Activated T-cell treated with anti-CD3 and anti-CD28 coated beads, Interleukin-2, amount 50 U/mL, for 72 hours (primary cell): ENCODE data around the gene UBE2E2. TPM values are rescaled to one million over a fixed set of nuclear protein-coding genes. Genes with fewer than 3 reads are reported as not detected.
A peak's percentile ranks its signal among the peaks of the same experiment; 100 is the strongest.

Source experiments
- ATAC-seq, 2 donors: fragments of 150-1000 bp; cut with Tn5 transposase; replicated peaks in 1 of 2; 2 replicates each; pipeline ENCODE4 v1.10.0; 2021; ENCODE audit warnings: moderate library complexity in 2 of 2, mild to moderate bottlenecking in 1 of 2
- DNase-seq, 2 donors: peaks; one replicate each; pipeline ENCODE4 v3.0.0; 2021 to 2022; ENCODE audit warnings: mixed read lengths in 1 of 2
- H3K27ac Mint-ChIP-seq: one replicate; pipeline ENCODE4 v1.8.0; 2022; ENCODE audit warnings: mild to moderate bottlenecking, moderate library complexity, mixed read lengths
- H3K27me3 Mint-ChIP-seq: one replicate; pipeline ENCODE4 v1.8.0; 2022; ENCODE audit warnings: low read depth, mixed read lengths
- H3K36me3 Mint-ChIP-seq, 2 donors: one replicate each; pipeline ENCODE4 v1.8.0; 2022; ENCODE audit warnings: mixed read lengths in 2 of 2, mild to moderate bottlenecking in 1 of 2; ENCODE audit not compliant: insufficient read depth in 2 of 2
- H3K4me1 Mint-ChIP-seq: one replicate; pipeline ENCODE4 v1.8.0; 2022; ENCODE audit warnings: low read depth, mixed read lengths
- H3K4me3 Mint-ChIP-seq, 2 donors: one replicate each; pipeline ENCODE4 v1.8.0; 2022; ENCODE audit warnings: mild to moderate bottlenecking in 2 of 2, mixed read lengths in 2 of 2, moderate library complexity in 2 of 2
- H3K9me3 Mint-ChIP-seq, 2 donors: one replicate each; pipeline ENCODE4 v1.8.0; 2022; ENCODE audit warnings: mixed read lengths in 2 of 2
- total RNA-seq, 2 donors: library from RNA; stranded (reverse); gene quantifications; one replicate each; pipeline ENCODE4 v1.2.3, GENCODE V29; 2022

UBE2E2 gene
- total RNA-seq, 2 donors from 2014 or later: 11.8 to 11.9 TPM

GRCh38 chr3:23488618-23489017 is 285.5 kb downstream of the UBE2E2 start:
- ATAC-seq: no peak
- H3K4me3 Mint-ChIP-seq: no peak overlapping the region
- DNase-seq: no peak
- no peak overlapping the region for H3K27ac Mint-ChIP-seq
- peaks cover 3 to 7% of the 10 kb centered on the region in 2 donors for H3K9me3 Mint-ChIP-seq
- peaks cover 6 to 8% of the 10 kb centered on the region in 2 donors for H3K36me3 Mint-ChIP-seq
- no peaks in the 10 kb centered on the region for H3K4me1 Mint-ChIP-seq
- no peaks in the 10 kb centered on the region for H3K27me3 Mint-ChIP-seq

- Mint-ChIP-seq H3K9me3 (peaks cover under 1 to 3% of the 10 kb centered on the region in 2 donors), H3K4me1 (no peaks in the 10 kb centered on the region)
- no peak for DNase-seq
These were observed 286.4 kb downstream of the UBE2E2 start for GRCh38 chr3:23489300-23490158.

DNA sequence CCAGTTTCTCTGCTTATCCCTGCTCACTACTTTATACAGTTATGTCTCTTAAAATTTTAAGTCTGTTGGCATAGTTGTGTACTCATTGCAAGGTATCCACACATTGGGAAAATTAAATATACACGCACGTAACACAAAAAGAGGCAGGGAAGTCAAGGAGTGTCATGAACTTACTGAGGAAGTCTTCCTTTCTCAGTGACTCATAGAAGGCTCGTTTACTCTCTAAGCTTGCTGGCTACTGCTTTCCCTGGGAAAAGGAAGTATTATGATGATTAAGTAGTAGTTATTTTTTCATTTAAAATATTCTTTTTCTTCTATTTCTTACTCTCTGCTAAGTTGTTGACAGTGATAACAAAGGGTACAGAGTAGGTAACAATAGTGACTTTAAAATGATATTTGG is 287.3 kb downstream of the UBE2E2 start:
- H3K9me3 Mint-ChIP-seq: peaks cover 0 to 2% of the 10 kb centered on the region in 2 donors
- no peaks in the 10 kb centered on the region for H3K4me1 Mint-ChIP-seq
- no peaks in the 10 kb centered on the region for H3K27me3 Mint-ChIP-seq
- no peak overlapping the region for H3K27ac Mint-ChIP-seq
- DNase-seq: no peak
- peaks cover 2 to 4% of the 10 kb centered on the region in 2 donors for H3K36me3 Mint-ChIP-seq
- ATAC-seq: no peak
- no peak overlapping the region for H3K4me3 Mint-ChIP-seq

More at GRCh38 chr3:23489300-23490158, 286.4 kb downstream of the UBE2E2 start:
- no peak for ATAC-seq
- Mint-ChIP-seq H3K27me3 (no peaks in the 10 kb centered on the region), H3K27ac (no peak overlapping the region), H3K36me3 (peaks cover 4 to 7% of the 10 kb centered on the region in 2 donors), H3K4me3 (no peak overlapping the region)

- H3K36me3 Mint-ChIP-seq: no peaks in the 10 kb centered on the region
- ATAC-seq (no peak), DNase-seq (no peak)
- H3K4me3 Mint-ChIP-seq: no peak overlapping the region
- no peaks in the 10 kb centered on the region for H3K27me3 Mint-ChIP-seq
- no peaks in the 10 kb centered on the region for H3K4me1 Mint-ChIP-seq
- no peak overlapping the region for H3K27ac Mint-ChIP-seq
- no peaks in the 10 kb centered on the region for H3K9me3 Mint-ChIP-seq
These were observed 288.9 kb downstream of the UBE2E2 start for GRCh38 chr3:23492057-23492456.

GRCh38 chr3:23493889-23494288 is 290.8 kb downstream of the UBE2E2 start:
- H3K4me1 Mint-ChIP-seq: no peaks in the 10 kb centered on the region
- no peak overlapping the region for H3K4me3 Mint-ChIP-seq
- H3K9me3 Mint-ChIP-seq: no peaks in the 10 kb centered on the region
- DNase-seq: no peak
- H3K27ac Mint-ChIP-seq: no peak overlapping the region
- ATAC-seq: no peak
- no peaks in the 10 kb centered on the region for H3K27me3 Mint-ChIP-seq
- no peaks in the 10 kb centered on the region for H3K36me3 Mint-ChIP-seq

DNA sequence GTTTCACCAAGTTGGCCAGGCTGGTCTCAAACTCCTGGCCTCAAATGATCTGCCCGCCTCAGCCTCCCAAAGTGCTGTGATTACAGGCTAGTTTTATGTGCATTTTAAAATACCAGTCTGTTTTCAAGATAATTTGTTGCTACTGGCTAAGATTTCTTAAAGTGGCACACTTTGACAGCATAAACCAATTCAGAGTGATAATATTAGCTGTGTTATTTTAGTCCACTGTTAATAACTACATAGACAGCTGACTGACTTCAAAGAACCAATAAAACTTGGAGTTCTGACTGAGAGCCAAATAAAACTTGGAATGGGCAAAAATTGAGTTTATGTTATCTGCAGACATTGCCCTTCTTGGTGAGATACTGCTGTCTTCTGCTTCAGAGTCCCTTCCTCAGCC is 291.8 kb downstream of the UBE2E2 start:
- H3K27ac Mint-ChIP-seq: no peak overlapping the region
- no peaks in the 10 kb centered on the region for H3K9me3 Mint-ChIP-seq
- ATAC-seq: no peak
- no peaks in the 10 kb centered on the region for H3K4me1 Mint-ChIP-seq
- no peak for DNase-seq
- no peaks in the 10 kb centered on the region for H3K36me3 Mint-ChIP-seq
- no peaks in the 10 kb centered on the region for H3K27me3 Mint-ChIP-seq
- H3K4me3 Mint-ChIP-seq: no peak overlapping the region

DNA sequence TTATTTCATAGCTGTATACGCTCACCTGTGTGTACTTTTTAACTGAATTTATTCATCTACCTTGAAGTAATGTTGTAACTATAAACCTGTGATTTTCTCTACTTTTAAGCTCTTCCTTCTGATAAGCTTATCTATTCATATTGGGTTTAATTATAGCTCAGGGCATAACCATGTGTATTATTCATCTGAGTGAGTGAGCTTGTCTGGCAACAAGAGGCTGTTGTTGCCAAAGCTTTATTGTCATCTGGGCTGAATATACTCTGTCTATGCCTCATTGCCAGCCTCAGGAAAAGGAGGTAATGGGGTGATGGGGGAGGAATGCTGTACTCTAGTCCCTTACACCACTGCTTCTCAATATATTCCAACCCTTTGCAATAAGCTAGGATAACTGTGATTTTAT is 292.4 kb downstream of the UBE2E2 start:
- no peaks in the 10 kb centered on the region for H3K4me1 Mint-ChIP-seq
- H3K27me3 Mint-ChIP-seq: no peaks in the 10 kb centered on the region
- H3K9me3 Mint-ChIP-seq: no peaks in the 10 kb centered on the region
- H3K36me3 Mint-ChIP-seq: no peaks in the 10 kb centered on the region
- ATAC-seq (no peak), DNase-seq (no peak)
- no peak overlapping the region for H3K27ac Mint-ChIP-seq
- H3K4me3 Mint-ChIP-seq: no peak overlapping the region

DNA sequence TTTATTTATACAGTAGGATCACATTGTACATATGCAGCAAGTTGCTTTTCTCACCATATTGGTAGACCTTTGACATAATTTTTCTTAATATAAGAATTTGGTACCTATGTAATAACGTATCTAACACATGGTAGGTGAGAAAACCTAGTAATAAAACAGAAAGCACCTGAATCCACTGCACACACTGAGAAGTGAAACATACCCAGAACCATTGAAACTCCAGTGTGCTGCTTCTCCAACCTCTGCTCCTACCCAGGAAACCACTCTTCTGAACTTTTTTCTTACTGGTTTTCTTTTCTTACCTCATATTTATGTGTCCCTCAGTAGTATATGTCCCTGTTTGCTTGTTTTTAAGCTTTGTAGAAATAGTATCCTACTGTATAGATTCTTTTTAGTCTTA is 293.0 kb downstream of the UBE2E2 start:
- no peak overlapping the region for H3K4me3 Mint-ChIP-seq
- peaks cover 0 to 1% of the 10 kb centered on the region in 2 donors for H3K9me3 Mint-ChIP-seq
- ATAC-seq (no peak), DNase-seq (no peak)
- no peaks in the 10 kb centered on the region for H3K36me3 Mint-ChIP-seq
- H3K27ac Mint-ChIP-seq: no peak overlapping the region
- no peaks in the 10 kb centered on the region for H3K4me1 Mint-ChIP-seq
- H3K27me3 Mint-ChIP-seq: no peaks in the 10 kb centered on the region

GRCh38 chr3:23497156-23497555 is 294.0 kb downstream of the UBE2E2 start:
- Mint-ChIP-seq H3K27me3 (no peaks in the 10 kb centered on the region), H3K36me3 (no peaks in the 10 kb centered on the region), H3K4me1 (no peaks in the 10 kb centered on the region), H3K4me3 (no peak overlapping the region), H3K27ac (no peak overlapping the region), H3K9me3 (peaks cover 0 to 1% of the 10 kb centered on the region in 2 donors)
- DNase-seq: no peak
- no peak for ATAC-seq

DNA sequence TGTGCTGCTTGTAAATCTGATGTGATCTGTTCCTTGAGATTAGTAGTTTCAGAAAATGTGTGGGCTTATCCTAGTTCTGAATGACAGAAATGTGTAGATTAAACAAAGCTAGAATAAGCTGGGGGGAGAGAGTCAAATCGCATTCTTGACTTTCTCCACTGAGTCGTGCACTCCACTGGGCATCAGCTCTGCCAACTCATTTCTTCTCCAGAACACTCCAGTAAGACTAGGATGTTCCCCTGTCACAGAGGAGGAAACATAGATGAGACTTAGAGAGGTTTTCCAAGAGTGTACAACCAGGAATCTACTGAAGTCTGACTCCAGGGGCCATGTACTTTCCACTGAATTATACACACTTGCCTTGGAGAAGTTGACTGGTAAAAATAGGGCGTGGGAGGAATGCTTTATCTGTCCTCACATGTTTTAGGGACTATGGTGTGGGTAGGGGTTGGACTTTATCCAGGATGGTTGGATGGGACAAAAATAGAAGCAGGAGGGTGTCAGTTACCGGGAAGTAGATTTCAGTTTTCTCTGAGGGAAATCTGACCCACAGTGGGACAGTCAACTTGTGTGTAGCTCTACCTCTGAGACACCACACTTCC is 298.2 kb downstream of the UBE2E2 start:
- no peak overlapping the region for H3K27ac Mint-ChIP-seq
- H3K4me3 Mint-ChIP-seq: no peak overlapping the region

GRCh38 chr3:23508464-23508863 is 305.3 kb downstream of the UBE2E2 start:
- DNase-seq (no peak), ATAC-seq (no peak)
- H3K9me3 Mint-ChIP-seq: peaks cover 2 to 3% of the 10 kb centered on the region in 2 donors
- no peaks in the 10 kb centered on the region for H3K36me3 Mint-ChIP-seq
- H3K27ac Mint-ChIP-seq: no peak overlapping the region
- H3K27me3 Mint-ChIP-seq: no peaks in the 10 kb centered on the region
- no peak overlapping the region for H3K4me3 Mint-ChIP-seq
- no peaks in the 10 kb centered on the region for H3K4me1 Mint-ChIP-seq

More for the DNA sequence above, 298.2 kb downstream of the UBE2E2 start:
- no peaks in the 10 kb centered on the region for H3K4me1 Mint-ChIP-seq
- H3K36me3 Mint-ChIP-seq: no peaks in the 10 kb centered on the region
- DNase-seq (no peak), ATAC-seq (peak in 1 of 2 donors; percentile 39)
- H3K27me3 Mint-ChIP-seq: no peaks in the 10 kb centered on the region
- peaks cover 0 to 1% of the 10 kb centered on the region in 2 donors for H3K9me3 Mint-ChIP-seq

DNA sequence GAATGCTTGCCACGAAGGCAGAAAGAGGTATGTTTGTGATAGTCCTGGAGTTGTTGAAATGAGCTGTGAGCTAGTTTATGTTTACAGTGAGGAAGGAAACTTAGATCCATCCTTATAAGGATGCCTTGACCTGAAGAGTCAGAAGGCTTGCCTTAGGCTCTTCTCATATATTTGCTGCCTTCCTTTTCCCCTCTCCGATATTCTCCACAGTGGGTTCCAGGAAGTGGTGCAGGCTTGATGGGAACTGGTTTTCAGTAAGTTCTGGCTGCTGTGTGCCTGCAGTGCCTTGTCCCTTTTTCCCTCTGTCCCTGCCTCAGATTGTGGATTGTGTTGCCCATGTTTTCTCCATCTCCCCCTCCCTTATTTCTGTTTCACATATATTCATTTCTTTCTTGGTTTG is 315.3 kb downstream of the UBE2E2 start:
- Mint-ChIP-seq H3K9me3 (no peaks in the 10 kb centered on the region), H3K27me3 (no peaks in the 10 kb centered on the region), H3K36me3 (no peaks in the 10 kb centered on the region), H3K27ac (no peak overlapping the region), H3K4me1 (no peaks in the 10 kb centered on the region), H3K4me3 (no peak overlapping the region)
- ATAC-seq (no peak), DNase-seq (no peak)

DNA sequence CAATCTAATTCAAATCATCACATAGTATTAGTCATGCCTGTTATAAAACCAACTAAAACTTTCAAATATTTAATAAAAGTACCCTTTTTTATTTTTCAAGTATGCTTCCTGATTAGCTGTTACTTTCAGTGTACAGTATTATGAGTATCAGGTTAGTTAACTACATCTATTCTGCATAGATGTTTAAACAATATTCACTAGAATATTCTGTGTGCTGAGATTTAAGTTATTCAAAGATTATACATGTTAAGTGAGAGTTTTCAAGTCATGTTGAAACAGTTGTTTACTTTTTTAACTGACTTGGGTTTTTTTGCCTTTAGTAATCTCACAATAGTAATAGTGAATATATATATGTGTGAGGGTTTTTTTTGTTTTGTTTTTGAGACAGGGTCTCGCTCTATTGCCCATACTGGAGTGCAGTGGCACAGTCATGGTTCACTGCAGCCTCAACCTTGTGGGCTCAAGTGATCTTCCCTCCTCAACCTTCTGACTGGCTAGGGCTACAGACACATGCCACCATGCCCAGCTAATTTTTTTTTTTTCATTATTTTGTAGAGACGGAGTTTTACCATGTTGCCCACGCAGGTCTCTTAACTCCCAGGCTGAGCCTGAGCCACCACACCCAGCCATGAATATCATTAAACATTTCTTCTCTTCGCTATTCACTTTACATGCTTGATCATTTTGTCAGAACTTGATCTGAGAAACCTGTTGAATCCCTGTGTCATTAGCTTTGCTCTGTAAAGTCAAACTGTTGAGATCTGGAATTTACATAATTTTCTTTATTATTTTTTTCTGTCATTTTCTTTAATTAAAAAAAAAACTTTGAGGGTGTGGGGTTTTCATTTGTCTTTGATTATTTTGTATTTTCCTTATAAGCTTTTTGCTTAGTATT is 316.4 kb downstream of the UBE2E2 start:
- DNase-seq (no peak), ATAC-seq (no peak)
- Mint-ChIP-seq H3K4me3 (no peak overlapping the region), H3K36me3 (no peaks in the 10 kb centered on the region), H3K27me3 (no peaks in the 10 kb centered on the region), H3K27ac (no peak overlapping the region), H3K4me1 (no peaks in the 10 kb centered on the region), H3K9me3 (no peaks in the 10 kb centered on the region)
